ENCODE results near the gene IL1A.
"Not testable (repeated sequence)": the region's sequence is repeated elsewhere in the genome, so short reads cannot be mapped to it uniquely, and the experiment has no call there.

IL1A gene, protein sequence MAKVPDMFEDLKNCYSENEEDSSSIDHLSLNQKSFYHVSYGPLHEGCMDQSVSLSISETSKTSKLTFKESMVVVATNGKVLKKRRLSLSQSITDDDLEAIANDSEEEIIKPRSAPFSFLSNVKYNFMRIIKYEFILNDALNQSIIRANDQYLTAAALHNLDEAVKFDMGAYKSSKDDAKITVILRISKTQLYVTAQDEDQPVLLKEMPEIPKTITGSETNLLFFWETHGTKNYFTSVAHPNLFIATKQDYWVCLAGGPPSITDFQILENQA

DNA sequence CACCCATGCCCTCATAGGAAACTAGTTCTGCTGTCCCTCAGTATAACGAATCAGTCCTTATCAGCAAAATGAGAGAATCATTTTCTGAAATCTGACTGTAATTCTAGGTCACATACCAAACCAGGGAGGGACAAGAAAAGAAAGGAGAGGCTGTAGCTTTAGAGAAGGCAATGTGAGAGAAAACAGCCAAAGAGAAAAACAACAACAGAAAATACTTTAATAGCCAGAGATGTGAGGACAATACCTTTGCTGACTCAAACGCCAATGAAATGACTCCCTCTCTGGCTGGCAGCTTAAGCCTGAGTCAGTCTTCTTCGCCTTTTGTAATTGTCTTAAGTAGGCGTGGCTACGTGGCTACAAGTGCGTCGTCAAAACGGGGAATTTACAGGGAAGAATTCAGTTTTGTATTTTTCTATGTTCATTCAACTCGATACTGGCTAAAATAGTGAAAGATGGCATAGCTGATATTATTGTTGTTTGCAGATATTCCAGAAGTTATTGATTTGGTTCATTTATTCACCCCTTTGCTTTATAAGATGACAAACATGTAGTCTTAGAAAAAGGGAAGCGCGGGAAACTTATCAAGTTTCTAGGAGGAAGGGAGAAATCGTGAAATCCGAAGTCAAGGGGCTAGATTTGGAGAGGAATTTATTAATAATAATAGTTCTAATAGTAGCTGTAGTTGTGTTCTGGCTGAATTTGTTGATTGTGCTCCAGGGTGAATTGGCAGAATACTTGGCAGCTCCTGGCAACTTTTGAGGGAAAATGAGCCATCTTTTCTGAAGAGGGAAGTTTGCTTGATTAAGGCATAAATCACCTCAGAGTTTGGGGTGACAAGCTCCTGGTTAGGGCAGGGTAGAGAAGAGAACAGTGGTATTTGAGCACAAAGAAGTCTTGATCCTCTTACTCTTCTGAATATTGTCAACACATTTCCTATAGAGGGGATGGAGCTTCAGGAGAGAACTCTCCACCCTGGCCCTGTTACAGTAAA, at the start of gene IL1A:
IL1A (minus strand) TSS at position 295 of the 991 bp plus-strand sequence. CDS start 723 bp downstream, outside the sequence.
- ATAC-seq (no peak), DNase-seq (no peak)

DNA sequence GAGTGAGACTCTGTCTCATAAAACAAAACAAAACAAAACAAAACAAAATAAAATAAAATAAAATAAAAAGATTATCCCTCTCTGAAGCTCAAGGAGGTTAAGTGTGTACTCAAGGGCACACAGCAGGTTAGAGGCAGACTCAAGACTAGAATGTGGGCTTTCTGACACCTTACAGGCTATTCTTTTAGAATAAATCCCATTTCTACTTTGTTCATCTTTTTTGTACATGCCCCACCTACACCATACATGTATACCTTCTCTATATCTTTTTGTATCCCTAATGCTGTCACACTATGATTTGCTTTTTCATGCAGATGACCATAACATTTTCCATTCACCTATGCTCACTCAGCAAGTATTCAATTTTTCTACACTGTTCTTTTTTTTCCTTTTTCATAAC, 49.7 kb upstream of the IL1A start:
- no peak for DNase-seq
- ATAC-seq: no peak

DNA sequence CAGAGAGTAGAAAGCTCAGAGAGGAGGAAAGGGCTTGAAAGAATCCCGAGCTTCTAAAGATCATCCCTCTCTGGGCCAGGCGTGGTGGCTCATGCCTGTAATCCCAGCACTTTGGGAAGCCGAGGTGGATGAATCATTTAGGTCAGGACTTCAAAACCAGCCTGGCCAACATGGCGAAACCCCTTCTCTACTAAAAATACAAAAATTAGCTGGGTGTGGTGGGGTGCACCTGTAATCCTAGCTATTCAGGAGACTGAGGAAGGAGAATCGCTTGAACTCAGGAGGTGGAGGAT, 49.3 kb upstream of the IL1A start:
- not testable (repeated sequence) for ATAC-seq, DNase-seq

DNA sequence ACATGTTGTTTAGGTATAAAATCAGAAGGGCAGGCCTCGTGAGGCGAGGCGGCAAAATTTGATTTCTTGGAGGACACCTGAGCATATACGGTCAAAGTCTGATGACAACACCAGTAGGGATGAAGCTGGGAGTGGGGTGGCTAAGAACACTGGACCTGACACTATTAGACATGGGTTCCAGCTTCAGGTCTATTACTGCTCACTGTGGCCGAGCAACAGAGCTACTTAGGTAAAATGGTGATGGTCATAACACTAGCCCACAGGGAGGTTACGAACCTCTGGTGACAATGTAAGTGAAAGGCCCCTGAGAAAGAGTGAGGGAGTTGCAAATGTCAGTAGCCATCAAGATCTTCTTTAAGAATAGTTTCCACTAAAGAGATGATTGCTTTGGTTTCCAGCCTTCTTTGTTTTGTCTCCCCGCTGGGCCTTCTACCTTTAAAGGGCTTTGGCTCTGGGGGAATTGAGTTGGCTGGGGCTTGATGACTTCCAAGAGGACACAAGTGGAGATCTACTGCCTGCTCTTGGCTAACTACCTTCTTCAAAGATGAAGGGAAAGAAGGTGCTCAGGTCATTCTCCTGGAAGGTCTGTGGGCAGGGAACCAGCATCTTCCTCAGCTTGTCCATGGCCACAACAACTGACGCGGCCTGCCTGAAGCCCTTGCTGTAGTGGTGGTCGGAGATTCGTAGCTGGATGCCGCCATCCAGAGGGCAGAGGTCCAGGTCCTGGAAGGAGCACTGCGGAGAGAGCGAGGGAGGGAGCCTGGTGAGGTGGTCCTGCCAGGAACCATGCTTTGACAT, 48.7 kb upstream of the IL1A start:
- no peak for ATAC-seq
- no peak for DNase-seq

DNA sequence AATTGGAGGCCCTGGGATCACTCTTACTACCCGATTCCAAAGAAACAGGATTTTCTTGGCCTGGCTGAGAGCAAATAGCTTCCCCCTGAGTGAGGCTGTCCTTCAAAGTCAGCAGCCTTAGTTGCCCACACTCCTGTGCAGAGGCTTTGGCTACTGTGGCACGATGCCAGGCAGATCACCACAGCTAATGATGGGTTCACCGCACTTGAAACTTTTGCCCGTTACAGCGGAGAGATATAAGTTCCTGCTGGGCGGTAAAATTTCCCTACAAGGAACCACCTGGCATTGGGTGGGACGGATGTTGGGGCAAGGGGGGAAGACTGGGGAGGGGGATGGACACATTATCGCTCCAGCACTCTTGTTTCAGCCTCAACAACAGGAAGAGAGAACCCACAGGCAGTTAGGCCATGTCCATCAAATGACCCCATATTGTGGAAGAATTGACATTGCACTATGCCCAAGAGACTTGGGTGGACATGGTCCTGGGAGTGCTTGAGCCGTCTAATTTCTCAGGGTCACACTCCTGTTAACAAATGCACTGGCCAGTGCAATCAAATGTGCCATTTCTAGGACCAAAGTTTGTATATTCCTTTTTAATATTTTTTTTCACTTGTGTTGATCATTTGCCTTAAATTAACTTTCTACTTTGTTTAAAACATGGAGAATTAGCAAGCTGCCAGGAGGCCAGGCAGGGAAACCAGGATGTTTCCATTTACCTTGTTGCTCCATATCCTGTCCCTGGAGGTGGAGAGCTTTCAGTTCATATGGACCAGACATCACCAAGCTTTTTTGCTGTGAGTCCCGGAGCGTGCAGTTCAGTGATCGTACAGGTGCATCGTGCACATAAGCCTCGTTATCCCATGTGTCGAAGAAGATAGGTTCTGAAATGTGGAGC, 47.9 kb upstream of the IL1A start:
- no peak for ATAC-seq
- no peak for DNase-seq

DNA sequence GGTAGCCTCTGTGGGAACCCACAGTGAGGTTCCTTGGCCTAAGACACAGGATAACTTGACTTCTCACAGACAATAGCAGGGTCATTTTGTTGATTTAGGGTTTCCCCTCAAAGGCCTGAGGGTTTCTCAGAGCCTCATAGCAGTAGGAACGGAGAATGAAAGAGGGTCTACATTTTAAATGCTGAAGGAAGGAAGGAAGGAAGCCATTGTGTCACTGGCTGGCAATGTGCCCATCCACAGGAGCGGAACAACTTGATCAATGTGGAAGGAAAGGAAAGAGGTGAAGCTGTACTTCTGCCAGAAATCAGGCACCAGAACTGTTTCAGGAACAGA, 47.2 kb upstream of the IL1A start:
- DNase-seq (no peak), ATAC-seq (no peak)

DNA sequence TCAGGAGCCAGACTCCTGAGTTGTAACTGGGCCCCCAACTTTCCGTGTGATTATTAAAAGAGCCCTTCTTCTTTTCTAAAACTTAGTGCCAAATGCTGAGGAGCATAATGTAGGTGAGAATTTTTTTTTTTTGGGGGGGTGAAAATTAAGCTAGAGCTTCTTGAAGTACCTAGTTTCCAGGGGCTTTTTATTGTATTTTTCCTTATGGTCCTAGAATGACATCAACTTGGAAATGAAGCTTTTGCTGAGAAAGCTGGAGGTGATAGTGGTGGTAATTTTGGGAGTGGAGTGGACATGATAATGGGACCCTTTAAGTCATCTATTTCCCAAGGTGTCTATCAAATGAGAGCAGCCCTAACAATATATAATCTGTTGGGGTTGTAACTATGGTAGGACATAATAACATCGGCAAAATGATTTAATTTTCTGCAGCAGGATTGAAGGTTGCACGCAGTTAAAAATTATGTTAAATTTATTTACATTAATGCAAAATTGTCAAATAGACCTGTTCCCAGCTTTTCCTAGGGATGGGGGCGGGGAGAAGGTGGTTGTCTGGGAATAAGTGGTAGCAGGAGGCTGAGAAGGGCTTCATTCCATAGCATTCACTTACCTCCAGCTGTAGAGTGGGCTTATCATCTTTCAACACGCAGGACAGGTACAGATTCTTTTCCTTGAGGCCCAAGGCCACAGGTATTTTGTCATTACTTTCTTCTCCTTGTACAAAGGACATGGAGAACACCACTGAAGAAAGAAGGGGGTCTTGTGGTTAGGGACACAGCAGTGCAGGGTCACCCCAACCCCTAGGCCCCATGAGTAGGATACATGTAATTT, 46.6 kb upstream of the IL1A start:
- DNase-seq (no peak), ATAC-seq (no peak)

DNA sequence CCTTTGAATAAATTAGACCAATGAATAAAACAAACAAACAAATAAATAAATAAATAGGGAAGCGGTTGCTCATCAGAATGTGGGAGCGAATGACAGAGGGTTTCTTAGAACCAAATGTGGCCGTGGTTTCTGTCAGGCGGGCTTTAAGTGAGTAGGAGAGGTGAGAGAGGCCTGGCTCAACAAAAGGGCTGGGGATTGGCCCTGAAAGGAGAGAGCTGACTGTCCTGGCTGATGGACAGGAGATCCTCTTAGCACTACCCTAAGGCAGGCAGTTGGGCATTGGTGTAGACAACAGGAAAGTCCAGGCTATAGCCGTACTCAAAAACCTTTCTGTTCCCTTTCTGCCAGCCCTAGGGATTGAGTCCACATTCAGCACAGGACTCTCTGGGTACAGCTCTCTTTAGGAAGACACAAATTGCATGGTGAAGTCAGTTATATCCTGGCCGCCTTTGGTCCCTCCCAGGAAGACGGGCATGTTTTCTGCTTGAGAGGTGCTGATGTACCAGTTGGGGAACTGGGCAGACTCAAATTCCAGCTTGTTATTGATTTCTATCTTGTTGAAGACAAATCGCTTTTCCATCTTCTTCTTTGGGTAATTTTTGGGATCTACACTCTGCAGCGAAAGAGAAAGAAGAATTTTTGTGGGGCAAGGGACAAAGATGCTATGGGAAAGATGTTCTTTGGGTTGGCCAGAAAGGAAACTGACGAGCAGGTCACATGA, 45.8 kb upstream of the IL1A start:
- DNase-seq: no peak
- no peak for ATAC-seq

DNA sequence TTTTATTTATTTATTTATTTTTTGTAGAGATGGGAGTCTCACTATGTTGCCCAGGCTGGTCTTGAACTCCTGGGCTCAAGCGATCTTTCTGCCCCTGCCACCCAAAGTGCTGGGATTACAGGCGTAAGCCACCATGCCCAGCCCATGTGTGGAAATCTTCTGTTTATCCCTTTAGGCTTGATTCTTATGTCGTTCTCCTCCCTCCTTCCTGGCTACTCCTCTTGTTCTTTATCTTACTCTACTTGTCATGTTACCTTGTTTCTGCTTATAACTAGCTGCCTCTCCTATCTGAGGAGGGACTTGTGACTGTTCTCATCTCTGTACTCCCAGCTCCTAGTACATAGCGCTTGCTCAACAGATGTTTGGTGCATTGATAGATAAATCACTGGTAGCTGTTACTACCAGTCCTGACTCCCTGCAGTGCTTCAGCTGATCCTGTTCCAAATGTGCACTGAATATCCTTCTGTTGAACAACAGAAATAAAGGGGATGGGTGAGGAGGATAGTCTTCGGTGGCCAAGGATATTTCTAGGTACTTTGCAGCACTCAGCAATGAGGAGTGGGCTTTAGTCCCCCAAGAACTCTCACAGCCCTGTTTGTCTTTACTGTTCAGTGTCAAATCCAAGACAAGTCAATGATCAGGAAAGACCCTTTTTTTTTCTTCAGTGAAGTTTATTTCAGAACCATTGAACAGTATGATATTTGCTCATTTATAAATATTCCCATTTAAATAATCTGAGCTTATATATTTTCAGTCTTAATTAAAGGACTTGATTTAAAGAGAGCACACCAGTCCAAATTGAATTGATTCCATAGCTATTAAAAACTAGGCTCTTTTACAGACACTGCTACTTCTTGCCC, 45.0 kb upstream of the IL1A start:
- no peak for DNase-seq
- no peak for ATAC-seq

DNA sequence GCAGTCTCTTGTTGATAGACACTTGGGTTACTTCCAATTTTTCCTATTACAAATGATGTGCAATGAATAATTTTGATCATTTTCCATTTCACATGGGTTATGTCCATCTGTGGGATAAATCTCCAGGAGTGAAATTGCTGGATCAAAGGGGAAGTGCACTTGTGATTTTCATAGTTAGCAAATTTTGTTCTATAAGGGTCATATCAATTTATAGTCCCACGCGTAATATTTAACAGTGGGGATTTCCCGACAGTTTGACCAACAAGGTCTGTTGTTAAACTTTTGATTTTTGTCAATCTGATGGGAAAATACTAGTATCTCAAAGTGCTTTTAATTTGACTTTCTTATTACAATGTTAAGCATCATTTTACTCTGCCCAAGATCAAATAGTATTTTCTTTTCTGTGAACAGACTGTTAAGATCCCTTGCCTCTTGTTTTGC, 44.0 kb upstream of the IL1A start:
- no peak for DNase-seq
- no peak for ATAC-seq

DNA sequence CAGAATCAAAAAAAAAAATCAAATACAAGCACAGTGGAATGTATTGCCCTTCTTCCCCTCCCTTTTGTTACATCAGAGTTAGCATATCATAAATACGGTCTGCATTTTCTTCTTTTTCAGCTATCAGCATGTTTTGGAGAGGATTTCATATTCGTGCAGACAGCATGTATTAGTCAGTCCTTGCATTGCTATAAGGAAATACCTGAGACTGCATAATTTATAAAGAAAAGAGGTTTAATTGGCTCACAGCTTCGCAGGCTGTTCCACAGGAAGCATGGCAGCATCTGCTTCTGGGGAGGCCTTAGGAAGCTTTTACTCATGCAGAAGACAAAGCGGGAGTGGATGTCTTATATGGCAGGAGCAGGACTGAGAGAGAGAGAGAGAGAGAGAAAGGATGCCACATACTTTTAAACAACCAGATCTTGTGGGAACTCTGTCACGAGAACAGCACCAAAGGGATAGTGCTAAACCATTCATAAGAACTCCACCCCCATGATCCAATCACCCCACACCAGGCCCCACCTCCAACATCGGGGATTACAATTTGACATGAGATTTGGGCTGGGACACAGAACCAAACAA, 43.4 kb upstream of the IL1A start:
- ATAC-seq (no peak), DNase-seq (no peak)

DNA sequence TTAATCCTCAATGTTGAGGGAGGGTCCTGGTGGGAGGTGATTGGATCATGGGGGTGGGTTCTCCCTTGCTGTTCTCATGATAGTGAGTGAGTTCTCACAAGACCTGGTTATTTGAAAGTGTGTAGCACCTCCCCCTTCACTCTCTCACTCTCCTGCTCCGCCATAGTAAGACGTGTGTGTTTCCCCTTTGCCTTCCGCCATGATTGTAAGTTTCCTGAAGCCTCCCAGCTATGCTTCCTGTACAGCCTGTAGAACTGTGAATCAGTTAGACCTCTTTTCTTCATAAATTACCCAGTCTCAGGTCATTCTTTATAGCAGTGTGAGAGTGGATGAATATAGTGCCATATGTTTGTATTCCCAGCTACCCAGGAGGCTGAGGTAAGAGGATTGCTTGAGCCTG, 42.7 kb upstream of the IL1A start:
- DNase-seq: no peak
- no peak for ATAC-seq

DNA sequence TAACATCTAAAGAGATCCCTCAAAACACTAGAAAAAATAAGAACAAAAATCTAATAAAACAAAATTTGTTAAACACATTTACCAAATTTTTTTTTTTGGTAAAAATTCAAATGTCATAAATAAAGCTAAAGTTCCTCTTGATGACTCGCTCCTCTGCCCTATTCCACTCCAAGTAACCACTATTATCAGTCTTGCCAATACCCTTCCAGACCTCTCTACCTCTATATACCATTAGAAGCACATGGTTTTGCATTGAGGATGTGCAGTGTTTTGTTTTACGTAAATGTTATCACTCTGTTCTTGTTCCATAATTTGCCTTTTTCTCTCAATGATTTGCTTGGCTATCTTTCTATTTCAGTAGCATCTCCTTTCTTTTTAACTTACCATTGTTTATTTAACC, 41.4 kb upstream of the IL1A start:
- ATAC-seq: no peak

DNA sequence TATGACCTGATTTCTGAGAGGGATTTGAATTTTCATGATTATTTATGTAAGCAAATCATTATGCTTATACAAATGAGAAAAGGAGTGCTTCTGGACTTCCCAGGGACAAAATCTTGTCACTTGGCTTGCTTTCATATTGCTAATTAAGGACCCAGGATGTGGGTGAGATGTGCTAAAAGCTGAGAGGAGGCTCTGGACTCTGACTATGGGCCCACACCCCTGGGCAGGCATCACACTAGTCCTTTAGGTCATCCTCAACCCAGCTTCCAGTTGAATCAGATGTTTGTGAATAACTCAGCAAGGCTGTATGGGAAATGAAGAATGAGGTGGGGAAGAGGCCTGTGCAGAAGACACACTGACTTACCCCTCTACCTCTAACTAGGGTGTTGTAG, 40.4 kb upstream of the IL1A start:
- ATAC-seq (no peak), DNase-seq (no peak)

More for the DNA sequence above, 41.4 kb upstream of the IL1A start:
- DNase-seq: no peak

DNA sequence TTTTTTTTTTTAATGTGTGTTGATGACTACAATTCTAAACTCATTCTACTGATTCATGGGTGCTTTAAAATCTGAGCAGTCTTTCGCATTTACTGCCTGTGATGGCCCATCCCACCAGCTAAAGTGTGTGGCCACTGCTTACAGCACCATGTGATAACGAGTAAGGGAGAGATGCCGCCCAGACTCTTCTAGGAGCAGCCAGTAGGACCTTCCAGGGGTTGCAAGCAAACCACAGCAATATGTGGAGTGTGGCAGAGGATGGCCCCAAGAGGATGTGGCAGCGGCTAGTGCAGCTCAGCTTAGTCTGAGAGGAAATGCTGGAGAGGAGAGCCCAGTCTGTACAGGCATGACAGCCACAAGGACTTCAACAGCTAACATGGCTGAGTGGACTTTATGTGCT, 37.4 kb upstream of the IL1A start:
- DNase-seq (peak; percentile 23), ATAC-seq (peak; percentile 51)

DNA sequence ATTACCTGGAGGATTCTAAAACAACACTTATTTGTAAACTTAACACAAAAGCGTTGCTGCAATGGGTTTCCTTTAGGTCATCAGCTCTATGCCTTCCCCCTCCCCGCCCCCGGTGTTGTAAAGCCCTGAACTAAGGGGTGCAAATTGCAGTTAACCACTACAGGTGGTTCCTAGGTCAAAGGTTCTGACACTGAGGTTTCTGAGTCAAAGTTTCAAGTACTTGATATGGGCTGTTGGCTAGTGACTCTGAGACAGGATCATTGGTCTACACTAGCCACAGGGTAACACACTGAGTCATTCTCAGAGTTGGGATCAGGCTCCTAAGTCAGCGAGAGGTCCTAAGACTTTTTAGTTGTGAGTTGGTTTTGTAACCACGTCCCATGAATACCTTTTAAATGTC, 36.8 kb upstream of the IL1A start:
- ATAC-seq (peak; percentile 99), DNase-seq (peak; percentile 75)

DNA sequence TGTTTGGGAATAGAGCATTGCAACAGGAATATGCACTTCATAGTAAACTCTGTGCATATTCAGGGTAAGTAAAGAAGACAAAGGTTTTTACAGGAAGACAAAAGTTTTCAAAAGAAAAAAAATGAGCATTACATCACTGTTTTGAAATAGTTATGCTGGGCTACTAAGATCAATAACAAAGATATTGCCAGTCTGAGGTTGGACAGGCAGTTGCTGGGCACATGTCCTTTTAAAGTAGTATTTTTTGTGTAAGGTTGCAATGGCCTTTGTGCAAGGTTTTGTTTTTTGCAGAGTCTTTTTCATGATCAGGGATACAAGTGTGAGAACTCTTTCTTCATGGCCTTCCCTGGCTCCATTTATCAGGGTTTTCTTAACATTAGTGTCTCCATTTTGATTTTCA, 36.0 kb upstream of the IL1A start:
- DNase-seq (no peak), ATAC-seq (no peak)

DNA sequence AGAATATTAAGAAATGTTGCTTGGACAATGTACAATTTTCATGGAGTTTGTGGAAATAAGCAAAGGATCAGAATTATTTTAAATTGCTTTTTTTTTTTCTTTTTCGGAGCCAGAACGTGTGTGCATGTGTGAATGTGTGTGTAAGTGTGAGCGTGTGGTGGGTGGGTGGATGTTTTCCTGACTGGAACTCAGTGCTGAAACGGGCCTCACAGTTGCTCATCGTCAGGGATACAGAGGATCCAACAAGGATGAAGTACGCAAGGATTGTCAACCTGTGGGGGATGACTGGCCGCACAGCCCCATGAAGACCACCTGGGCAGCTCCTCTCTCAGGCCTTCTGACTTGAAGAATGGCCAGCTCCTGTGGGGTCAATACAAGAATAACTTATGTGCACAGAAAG, 34.8 kb upstream of the IL1A start:
- DNase-seq (no peak), ATAC-seq (no peak)

Data from stimulated activated naive CD8-positive, alpha-beta T cell treated with anti-CD3 and anti-CD28 coated beads, Interleukin-15, Interleukin-2, amounts not matched to agents 100 U/mL and 50 U/mL, for 24 hours (primary cell).